H1 (cell line): ENCODE results near the gene ZFYVE16. TPM values are rescaled to one million over a fixed set of nuclear protein-coding genes. Genes with fewer than 3 reads are reported as not detected.

Source experiments
- BACH1 ChIP-seq: IDR thresholded peaks from 2 replicates; pipeline ENCODE4 v1.6.1; 2012; ENCODE audit warnings: low read length, improper control_type of control experiment
- CREB1 ChIP-seq: IDR thresholded peaks from 2 replicates; pipeline ENCODE4 v1.6.1; 2012; ENCODE audit warnings: inconsistent platforms
- E2F6 ChIP-seq: IDR thresholded peaks from 2 replicates; pipeline ENCODE4 v1.6.1; 2012; ENCODE audit warnings: inconsistent platforms
- TAF1 ChIP-seq: IDR thresholded peaks from 2 replicates; pipeline ENCODE4 v1.6.1; 2011; ENCODE audit warnings: mild to moderate bottlenecking, low read depth, low read length
- polyA plus RNA-seq, 7 experiments: library from polyadenylated mRNA; depleted of rRNA in 3 of 7; stranded (reverse) in 5 of 7; unstranded in 2 of 7; fragments of >200 nt in 5 of 7; fragments of 200-250 nt in 2 of 7; gene quantifications; 1 replicate in 5 of 7; 2 replicates in 1 of 7; 4 replicates in 1 of 7; pipeline versions ENCODE4 v1.2.1 to v1.2.3, GENCODE V29; 2011 to 2013; ENCODE audit warnings: missing spikeins in 2 of 7, mixed read lengths in 2 of 7
- total RNA-seq: library from RNA; stranded (reverse); fragmentation: NEBNext Ultra II Directional; extraction: Animal tissue kit (Norgen Biotek cat#: 25700); gene quantifications from 2 replicates; pipeline ENCODE4 v1.2.1, GENCODE V29; 2021
- TF ChIP-seq, protein P1 (sequence below): fragments of 300-600 bp; sonication (generic); IDR thresholded peaks from 2 replicates; pipeline ENCODE4 v1.7.1; 2012; ENCODE audit warnings: low read length, moderate library complexity, mild to moderate bottlenecking, inconsistent platforms; ENCODE audit not compliant: insufficient replicate concordance

Gene ZFYVE16
- total and polyA plus RNA-seq, 2 of the 8 experiments (the other 6 are each of a cell fraction or from before 2014, with no cell fraction given), result 3.6 to 24.2 TPM

- TF ChIP-seq, protein P1, sequence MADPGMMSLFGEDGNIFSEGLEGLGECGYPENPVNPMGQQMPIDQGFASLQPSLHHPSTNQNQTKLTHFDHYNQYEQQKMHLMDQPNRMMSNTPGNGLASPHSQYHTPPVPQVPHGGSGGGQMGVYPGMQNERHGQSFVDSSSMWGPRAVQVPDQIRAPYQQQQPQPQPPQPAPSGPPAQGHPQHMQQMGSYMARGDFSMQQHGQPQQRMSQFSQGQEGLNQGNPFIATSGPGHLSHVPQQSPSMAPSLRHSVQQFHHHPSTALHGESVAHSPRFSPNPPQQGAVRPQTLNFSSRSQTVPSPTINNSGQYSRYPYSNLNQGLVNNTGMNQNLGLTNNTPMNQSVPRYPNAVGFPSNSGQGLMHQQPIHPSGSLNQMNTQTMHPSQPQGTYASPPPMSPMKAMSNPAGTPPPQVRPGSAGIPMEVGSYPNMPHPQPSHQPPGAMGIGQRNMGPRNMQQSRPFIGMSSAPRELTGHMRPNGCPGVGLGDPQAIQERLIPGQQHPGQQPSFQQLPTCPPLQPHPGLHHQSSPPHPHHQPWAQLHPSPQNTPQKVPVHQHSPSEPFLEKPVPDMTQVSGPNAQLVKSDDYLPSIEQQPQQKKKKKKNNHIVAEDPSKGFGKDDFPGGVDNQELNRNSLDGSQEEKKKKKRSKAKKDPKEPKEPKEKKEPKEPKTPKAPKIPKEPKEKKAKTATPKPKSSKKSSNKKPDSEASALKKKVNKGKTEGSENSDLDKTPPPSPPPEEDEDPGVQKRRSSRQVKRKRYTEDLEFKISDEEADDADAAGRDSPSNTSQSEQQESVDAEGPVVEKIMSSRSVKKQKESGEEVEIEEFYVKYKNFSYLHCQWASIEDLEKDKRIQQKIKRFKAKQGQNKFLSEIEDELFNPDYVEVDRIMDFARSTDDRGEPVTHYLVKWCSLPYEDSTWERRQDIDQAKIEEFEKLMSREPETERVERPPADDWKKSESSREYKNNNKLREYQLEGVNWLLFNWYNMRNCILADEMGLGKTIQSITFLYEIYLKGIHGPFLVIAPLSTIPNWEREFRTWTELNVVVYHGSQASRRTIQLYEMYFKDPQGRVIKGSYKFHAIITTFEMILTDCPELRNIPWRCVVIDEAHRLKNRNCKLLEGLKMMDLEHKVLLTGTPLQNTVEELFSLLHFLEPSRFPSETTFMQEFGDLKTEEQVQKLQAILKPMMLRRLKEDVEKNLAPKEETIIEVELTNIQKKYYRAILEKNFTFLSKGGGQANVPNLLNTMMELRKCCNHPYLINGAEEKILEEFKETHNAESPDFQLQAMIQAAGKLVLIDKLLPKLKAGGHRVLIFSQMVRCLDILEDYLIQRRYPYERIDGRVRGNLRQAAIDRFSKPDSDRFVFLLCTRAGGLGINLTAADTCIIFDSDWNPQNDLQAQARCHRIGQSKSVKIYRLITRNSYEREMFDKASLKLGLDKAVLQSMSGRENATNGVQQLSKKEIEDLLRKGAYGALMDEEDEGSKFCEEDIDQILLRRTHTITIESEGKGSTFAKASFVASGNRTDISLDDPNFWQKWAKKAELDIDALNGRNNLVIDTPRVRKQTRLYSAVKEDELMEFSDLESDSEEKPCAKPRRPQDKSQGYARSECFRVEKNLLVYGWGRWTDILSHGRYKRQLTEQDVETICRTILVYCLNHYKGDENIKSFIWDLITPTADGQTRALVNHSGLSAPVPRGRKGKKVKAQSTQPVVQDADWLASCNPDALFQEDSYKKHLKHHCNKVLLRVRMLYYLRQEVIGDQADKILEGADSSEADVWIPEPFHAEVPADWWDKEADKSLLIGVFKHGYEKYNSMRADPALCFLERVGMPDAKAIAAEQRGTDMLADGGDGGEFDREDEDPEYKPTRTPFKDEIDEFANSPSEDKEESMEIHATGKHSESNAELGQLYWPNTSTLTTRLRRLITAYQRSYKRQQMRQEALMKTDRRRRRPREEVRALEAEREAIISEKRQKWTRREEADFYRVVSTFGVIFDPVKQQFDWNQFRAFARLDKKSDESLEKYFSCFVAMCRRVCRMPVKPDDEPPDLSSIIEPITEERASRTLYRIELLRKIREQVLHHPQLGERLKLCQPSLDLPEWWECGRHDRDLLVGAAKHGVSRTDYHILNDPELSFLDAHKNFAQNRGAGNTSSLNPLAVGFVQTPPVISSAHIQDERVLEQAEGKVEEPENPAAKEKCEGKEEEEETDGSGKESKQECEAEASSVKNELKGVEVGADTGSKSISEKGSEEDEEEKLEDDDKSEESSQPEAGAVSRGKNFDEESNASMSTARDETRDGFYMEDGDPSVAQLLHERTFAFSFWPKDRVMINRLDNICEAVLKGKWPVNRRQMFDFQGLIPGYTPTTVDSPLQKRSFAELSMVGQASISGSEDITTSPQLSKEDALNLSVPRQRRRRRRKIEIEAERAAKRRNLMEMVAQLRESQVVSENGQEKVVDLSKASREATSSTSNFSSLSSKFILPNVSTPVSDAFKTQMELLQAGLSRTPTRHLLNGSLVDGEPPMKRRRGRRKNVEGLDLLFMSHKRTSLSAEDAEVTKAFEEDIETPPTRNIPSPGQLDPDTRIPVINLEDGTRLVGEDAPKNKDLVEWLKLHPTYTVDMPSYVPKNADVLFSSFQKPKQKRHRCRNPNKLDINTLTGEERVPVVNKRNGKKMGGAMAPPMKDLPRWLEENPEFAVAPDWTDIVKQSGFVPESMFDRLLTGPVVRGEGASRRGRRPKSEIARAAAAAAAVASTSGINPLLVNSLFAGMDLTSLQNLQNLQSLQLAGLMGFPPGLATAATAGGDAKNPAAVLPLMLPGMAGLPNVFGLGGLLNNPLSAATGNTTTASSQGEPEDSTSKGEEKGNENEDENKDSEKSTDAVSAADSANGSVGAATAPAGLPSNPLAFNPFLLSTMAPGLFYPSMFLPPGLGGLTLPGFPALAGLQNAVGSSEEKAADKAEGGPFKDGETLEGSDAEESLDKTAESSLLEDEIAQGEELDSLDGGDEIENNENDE, result no peak
- TF ChIP-seq BACH1 (no peak), TAF1 (no peak), E2F6 (no peak), CREB1 (no peak)
Observed at GRCh38 chr5:80368661-80369480, 39.0 kb upstream of the ZFYVE16 start (continued).
